Measurements from ENCODE around the gene ALKBH7.
A peak's percentile ranks its signal among the peaks of the same experiment; 100 is the strongest.
"Not testable (repeated sequence)": the region's sequence is repeated elsewhere in the genome, so short reads cannot be mapped to it uniquely, and the experiment has no call there.

The ALKBH7 gene, protein sequence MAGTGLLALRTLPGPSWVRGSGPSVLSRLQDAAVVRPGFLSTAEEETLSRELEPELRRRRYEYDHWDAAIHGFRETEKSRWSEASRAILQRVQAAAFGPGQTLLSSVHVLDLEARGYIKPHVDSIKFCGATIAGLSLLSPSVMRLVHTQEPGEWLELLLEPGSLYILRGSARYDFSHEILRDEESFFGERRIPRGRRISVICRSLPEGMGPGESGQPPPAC

GRCh38 chr19:6372594-6373095, at the start of gene ALKBH7:
ALKBH7 (plus strand) TSS chr19:6372794; CDS start chr19:6372821, 27 bp downstream.
- peak; percentile 80 to 94 (median 88) for DNase-seq (ENCODE audit: low read depth in 3 of 3)

GRCh38 chr19:6324757-6325156, 47.8 kb upstream of the ALKBH7 start:
- no peak for DNase-seq (ENCODE audit: low read depth in 3 of 3)

DNA sequence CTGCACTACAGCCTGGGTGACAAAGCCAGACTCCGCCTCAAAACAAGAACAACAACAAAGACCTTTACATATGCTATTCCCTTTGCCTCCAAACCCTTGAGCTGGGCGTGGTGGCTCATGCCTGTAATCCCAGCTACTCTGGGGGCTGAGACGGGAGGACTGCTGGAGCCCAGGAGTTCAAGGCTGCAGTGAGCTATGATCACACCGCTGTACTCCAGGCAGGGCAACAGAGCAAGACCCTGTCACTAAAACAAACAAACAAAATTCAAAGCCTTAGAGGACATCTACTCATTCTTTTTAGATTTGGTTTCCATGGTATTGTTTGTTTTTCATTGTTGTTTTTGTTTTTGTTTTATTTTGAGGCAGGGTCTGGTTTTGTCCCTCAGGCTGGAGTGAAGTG, 47.0 kb upstream of the ALKBH7 start:
- no peak for DNase-seq (ENCODE audit: low read depth in 3 of 3)

DNA sequence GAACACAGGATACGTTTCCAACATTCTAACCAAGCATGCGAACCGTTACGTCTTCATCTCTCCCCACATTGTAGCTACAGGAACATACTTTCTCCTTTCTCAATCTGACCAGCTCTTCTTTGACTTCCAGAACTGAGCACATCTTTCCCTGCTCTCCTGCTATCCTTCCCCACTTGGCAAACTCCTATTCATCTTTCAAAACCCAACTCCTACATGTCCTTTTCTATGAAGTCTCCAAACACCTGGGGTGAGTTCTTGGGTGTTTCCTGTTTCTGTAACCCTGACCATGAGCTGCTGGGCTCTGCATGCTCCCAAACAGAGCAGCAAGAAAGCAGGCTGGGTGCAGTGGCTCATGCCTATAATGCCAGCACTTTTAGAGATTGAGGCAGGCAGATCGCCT, 45.8 kb upstream of the ALKBH7 start:
- no peak for DNase-seq (ENCODE audit: low read depth in 3 of 3)

- DNase-seq (ENCODE audit: low read depth in 3 of 3), result no peak
These were observed 39.2 kb upstream of the ALKBH7 start, which contains the start of gene ACER1 for GRCh38 chr19:6333439-6333838. ACER1 (minus strand) TSS chr19:6333612; CDS start chr19:6333551, 61 bp downstream.

GRCh38 chr19:6334490-6335285, 37.9 kb upstream of the ALKBH7 start:
- no peak for DNase-seq (ENCODE audit: low read depth in 3 of 3)

DNA sequence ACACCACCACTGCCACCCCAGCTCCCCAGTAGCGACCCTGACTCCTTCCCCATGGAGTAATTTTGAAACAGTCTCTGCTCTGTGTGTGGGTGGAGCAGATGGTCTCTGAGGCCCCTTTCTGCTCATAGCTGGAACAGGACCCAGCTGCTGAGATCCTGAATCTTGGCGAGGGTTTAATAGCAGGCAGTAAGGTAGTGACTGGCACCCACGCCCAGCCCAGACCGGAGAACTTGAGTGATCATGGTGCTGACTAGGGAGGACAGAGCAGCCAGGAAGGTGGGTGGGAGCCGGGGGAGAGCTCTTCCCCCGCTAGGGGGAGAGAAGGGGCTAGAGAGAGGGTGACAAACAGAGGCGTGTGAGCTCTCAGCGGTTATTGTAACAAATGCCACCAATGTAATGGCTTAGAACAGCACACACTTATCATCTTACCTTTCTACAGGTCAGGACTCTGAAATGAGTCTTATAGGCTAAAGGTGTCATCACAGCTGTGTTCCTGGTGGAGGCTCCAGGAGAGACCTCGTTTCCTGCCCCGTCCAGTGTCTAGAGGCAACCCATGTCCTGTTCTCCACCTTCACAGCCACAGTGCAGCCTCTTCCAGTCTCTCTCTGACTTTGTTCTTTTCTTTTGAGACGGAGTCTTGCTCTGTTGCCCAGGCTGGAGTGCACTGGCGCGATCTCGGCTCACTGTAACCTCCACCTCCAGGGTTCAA, 31.9 kb upstream of the ALKBH7 start:
- no peak for DNase-seq (ENCODE audit: low read depth in 3 of 3)

- DNase-seq (ENCODE audit: low read depth in 3 of 3), result no peak
These were observed 29.1 kb upstream of the ALKBH7 start for GRCh38 chr19:6343462-6343861.

DNA sequence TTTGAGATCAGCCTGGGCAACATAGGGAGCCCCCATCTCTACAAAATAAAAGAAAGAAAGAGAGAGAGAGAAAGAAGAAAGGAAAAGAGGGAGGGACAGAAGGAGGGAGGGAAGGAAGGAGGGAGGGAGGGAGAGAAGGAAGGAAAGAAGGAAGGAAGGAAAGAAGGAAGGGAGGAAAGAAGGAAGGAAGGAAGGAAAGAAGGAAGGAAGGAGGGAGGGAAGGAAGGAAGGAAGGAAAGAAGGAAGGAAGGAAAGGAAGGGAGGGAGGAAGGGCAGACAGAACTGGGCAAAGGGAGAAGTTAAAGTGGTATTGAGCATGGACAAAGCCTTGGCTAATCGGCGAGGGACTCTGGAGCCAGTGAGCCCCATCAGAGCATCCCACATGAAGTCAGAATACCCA, 23.3 kb upstream of the ALKBH7 start:
- DNase-seq (ENCODE audit: low read depth in 3 of 3), result not testable (repeated sequence)

DNA sequence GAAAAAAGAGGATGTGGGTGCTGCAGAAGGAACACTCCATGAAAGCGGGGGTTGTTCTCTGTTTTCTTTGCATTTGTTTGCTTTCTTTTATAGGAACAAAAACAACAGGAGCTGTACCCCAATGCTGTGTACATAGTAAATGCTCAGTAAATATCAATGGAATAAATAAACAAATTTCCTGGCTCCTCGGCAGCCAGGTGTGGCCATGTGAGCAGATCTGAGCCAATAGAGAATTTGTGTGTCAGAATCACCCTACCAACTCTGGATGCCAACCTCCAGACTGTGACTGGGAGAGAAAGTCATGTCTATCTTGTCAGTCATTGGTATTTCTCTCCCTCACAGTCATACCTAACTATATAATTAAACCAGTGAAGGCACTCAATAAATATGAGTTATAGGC, 21.9 kb upstream of the ALKBH7 start:
- DNase-seq (ENCODE audit: low read depth in 3 of 3), result no peak

- no peak for DNase-seq (ENCODE audit: low read depth in 3 of 3)
These were observed 20.0 kb upstream of the ALKBH7 start for GRCh38 chr19:6352381-6353165.

GRCh38 chr19:6354098-6354674, 18.4 kb upstream of the ALKBH7 start:
- no peak for DNase-seq (ENCODE audit: low read depth in 3 of 3)

GRCh38 chr19:6355321-6356040, 17.1 kb upstream of the ALKBH7 start:
- not testable (repeated sequence) for DNase-seq (ENCODE audit: low read depth in 3 of 3)

DNA sequence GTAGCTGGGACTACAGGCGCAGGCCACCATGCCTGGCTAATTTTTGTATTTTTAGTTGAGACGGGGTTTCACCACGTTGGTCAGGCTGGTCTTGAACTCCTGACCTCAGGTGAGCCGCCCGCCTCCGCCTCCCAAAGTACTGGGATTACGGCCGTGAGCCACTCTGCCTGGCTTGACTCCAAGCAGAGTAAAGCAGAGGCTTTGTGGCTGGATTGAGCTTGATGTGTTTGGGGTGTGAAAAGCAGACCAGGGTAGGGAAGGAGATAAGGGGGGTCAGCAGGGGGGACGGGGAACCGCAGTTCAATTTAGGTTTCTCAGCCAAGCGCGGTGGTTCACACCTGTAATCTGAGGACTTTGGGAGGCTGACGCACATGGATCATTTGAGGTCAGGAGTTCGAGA, 15.4 kb upstream of the ALKBH7 start:
- no peak for DNase-seq (ENCODE audit: low read depth in 3 of 3)

DNA sequence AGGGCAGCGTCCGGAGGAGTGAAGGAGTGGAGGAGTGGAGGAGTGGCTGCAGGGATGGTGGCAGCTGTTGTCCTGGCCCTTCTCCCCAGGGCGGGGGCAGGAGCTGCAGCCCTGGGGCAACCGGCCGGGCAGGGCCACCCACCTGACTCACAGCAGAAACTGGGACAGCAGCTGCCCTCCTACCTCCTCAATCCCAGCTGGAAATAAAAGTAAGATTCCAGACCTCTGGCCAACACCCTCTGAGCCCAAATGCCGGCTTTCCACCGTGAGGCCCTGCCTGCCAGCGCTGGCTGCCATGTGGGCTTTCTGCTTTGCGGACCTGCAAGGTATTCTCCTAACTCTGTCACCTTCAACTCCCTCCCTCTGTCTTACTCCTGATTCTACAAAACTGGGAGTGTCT, 14.6 kb upstream of the ALKBH7 start:
- no peak for DNase-seq (ENCODE audit: low read depth in 3 of 3)

- DNase-seq (ENCODE audit: low read depth in 3 of 3), result no peak
These were observed 12.8 kb upstream of the ALKBH7 start for GRCh38 chr19:6359568-6360341.

DNA sequence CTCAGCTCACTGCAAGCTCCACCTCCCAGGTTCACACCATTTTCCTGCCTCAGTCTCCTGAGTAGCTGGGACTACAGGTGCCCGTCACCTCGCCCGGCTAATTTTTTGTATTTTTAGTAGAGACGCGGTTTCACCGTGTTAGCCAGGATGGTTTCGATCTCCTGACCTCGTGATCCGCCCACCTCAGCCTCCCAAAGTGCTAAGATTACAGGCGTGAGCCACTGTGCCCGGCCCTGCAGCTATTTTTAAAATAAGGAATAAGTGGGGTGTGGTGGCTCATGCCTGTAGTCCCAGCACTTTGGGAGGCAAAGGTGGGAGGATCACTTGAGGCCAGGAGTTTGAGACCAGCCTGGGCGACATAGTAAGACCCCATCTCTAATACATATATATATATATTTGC, 12.1 kb upstream of the ALKBH7 start:
- not testable (repeated sequence) for DNase-seq (ENCODE audit: low read depth in 3 of 3)

DNA sequence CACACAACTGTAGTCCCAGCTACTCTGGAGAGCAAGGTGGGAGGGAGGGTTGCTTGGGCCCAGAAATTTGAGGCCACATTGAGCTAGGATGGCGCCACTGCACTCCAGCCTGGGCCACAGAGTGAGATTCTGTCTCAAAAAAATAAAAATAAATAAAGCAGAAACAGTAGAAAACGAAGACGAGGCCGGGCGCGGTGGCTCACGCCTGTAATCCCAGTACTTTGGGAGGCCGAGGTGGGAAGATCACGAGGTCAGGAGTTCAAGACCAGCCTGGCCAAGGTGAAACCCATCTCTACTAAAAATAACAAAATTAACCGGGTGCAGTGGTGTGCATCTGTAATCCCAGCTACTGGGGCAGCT, 11.8 kb upstream of the ALKBH7 start:
- DNase-seq (ENCODE audit: low read depth in 3 of 3), result not testable (repeated sequence)

DNA sequence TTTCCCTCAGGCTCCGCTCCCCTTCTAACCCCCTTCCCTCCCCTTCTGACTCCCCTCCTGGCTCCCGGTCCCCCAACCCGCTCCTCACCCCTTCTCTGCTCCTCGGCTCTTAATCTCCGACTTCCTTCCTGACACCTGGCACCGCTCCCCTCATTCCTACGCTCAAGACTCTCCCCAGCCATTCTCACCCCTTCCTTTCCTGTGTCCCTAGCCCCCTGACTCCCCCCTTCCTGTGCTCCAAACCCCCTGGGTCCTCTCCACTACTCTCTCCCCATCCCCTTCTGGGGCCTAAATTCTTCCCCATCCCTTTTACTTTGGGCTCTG, 10.6 kb upstream of the ALKBH7 start:
- DNase-seq (ENCODE audit: low read depth in 3 of 3), result no peak

- peak in 1 of 3 experiments; percentile 11 for DNase-seq (ENCODE audit: low read depth in 3 of 3)
These were observed 10.2 kb upstream of the ALKBH7 start for GRCh38 chr19:6362351-6362801.
